HCT116 (cell line): Measurements from ENCODE around the gene PLA2G5. TPM values are rescaled to one million over a fixed set of nuclear protein-coding genes. Genes with fewer than 3 reads are reported as not detected.

Experiments
- ATAC-seq: fragments of 200-7000 bp; cut with Tn5 transposase; 2 replicates; pipeline ENCODE4 v1.9.1; 2020; ENCODE audit warnings: mild to moderate bottlenecking, moderate library complexity
- BruUV-seq: library from RNA; stranded (reverse); fragments of 400-500 nt; replicated peaks from 2 replicates; lab custom pipeline; 2021; lab: Mats Ljungman, UMichigan
- CTCF ChIA-PET: fragments of 300-600 bp; sonication (Branson Sonifier 250); formaldehyde crosslinking; loops from one replicate; lab custom pipeline; 2021; ENCODE audit warnings: antibody characterized with exemption; lab: Charles Lee
- POLR2A ChIA-PET: fragments of 300-600, 350-600 bp; sonication (Branson Sonifier 250); formaldehyde crosslinking; loops from one replicate; lab custom pipeline; 2021; ENCODE audit warnings: antibody characterized with exemption; lab: Charles Lee
- RAD21 ChIA-PET, 2 experiments: fragments of 300-600 bp; sonication (Branson Sonifier 250); formaldehyde crosslinking; loops; one replicate each; lab custom pipeline; 2023; ENCODE audit warnings: low total read pairs in 2 of 2; ENCODE audit not compliant: uncharacterized antibody in 2 of 2, unreplicated experiment in 2 of 2, low non-redundant PET in 1 of 2; lab: Charles Lee
- DNase-seq: peaks from one replicate; pipeline ENCODE4 v3.0.0-alpha.2; 2010; ENCODE audit warnings: low read depth, low spot score
- H2AFZ ChIP-seq: fragments of 200-600 bp; shearing (Covaris generic), sonication (generic); 2 replicates; pipeline ENCODE4 v1.6.1; 2017; ENCODE audit warnings: low read depth, mixed run types, mixed read lengths, antibody characterized with exemption, low read length; ENCODE audit not compliant: poor library complexity, severe bottlenecking
- H3K27ac ChIP-seq: 2 replicates; pipeline ENCODE4 v1.5.1; 2012; ENCODE audit warnings: low read depth, low read length
- H3K27me3 ChIP-seq: fragments of 200-600 bp; sonication (generic); 2 replicates; pipeline ENCODE4 v1.6.1; 2016; ENCODE audit warnings: mixed run types, low read length, mixed read lengths; ENCODE audit not compliant: insufficient read depth
- H3K36me3 ChIP-seq, 2 experiments: fragments of 200-500 bp in 1 of 2; fragments of 200-600 bp in 1 of 2; sonication (Bioruptor generic) in 1 of 2; sonication (generic) in 1 of 2; 2 replicates each; pipeline versions ENCODE4 v1.5.1 to v1.6.1; 2014 to 2016; ENCODE audit warnings: low read length in 2 of 2, inconsistent platforms in 1 of 2, mixed read lengths in 1 of 2, mixed run types in 1 of 2; ENCODE audit not compliant: insufficient read depth in 2 of 2, control insufficient read depth in 1 of 2
- H3K4me1 ChIP-seq, 2 experiments: fragments of 200-600 bp in 1 of 2; sonication (generic) in 1 of 2; 2 replicates each; pipeline versions ENCODE4 v1.5.1 to v1.6.1; 2012 to 2017; ENCODE audit warnings: low read length in 2 of 2, inconsistent platforms in 1 of 2, mild to moderate bottlenecking in 1 of 2, mixed read lengths in 1 of 2, mixed run types in 1 of 2, moderate library complexity in 1 of 2; ENCODE audit not compliant: insufficient read depth in 2 of 2, control insufficient read depth in 1 of 2
- H3K4me2 ChIP-seq: fragments of 200-600 bp; sonication (generic); 2 replicates; pipeline ENCODE4 v1.6.1; 2017; ENCODE audit warnings: mixed run types, low read length, mixed read lengths
- H3K4me3 ChIP-seq, 2 experiments: fragments of 200-600 bp in 1 of 2; sonication (generic) in 1 of 2; replicated peaks in 1 of 2; 2 replicates each; pipeline ENCODE4 v1.5.1; 2011 to 2016; ENCODE audit warnings: low read length in 2 of 2, control low read depth in 1 of 2, low read depth in 1 of 2, mild to moderate bottlenecking in 1 of 2, mixed read lengths in 1 of 2, mixed run types in 1 of 2
- H3K79me2 ChIP-seq: fragments of 200-600 bp; sonication (generic); 2 replicates; pipeline ENCODE4 v1.6.1; 2017; ENCODE audit warnings: mild to moderate bottlenecking, mixed run types, low read length, moderate library complexity, mixed read lengths; ENCODE audit not compliant: insufficient read depth
- H3K9ac ChIP-seq: fragments of 200-600 bp; sonication (generic); 2 replicates; pipeline ENCODE4 v1.6.1; 2016; ENCODE audit warnings: low read length, mixed read lengths
- H3K9me2 ChIP-seq: fragments of 200-600 bp; sonication (generic), shearing (Covaris generic); 2 replicates; pipeline ENCODE4 v1.6.1; 2017; ENCODE audit warnings: mixed run types, mild to moderate bottlenecking, moderate library complexity; ENCODE audit not compliant: insufficient read depth
- H3K9me3 ChIP-seq, 2 experiments: fragments of 200-500 bp in 1 of 2; fragments of 200-600 bp in 1 of 2; sonication (Bioruptor generic) in 1 of 2; sonication (generic) in 1 of 2; 2 replicates each; pipeline ENCODE4 v1.6.1; 2014 to 2017; ENCODE audit warnings: low read length in 2 of 2, mixed read lengths in 2 of 2, inconsistent platforms in 1 of 2, low read depth in 1 of 2, mild to moderate bottlenecking in 1 of 2, mixed run types in 1 of 2, moderate library complexity in 1 of 2; ENCODE audit not compliant: control insufficient read depth in 1 of 2, insufficient read depth in 1 of 2
- H4K20me1 ChIP-seq: fragments of 200-600 bp; sonication (generic), shearing (Covaris generic); 2 replicates; pipeline ENCODE4 v1.6.1; 2017; ENCODE audit warnings: mixed run types, mild to moderate bottlenecking, moderate library complexity; ENCODE audit not compliant: insufficient read depth
- CBX3 ChIP-seq: IDR thresholded peaks from 2 replicates; pipeline ENCODE4 v1.6.1; 2012; ENCODE audit warnings: low read depth
- CEBPB ChIP-seq: IDR thresholded peaks from 2 replicates; pipeline ENCODE4 v1.6.1; 2012; ENCODE audit warnings: low read depth
- EZH2 ChIP-seq: fragments of 200-600 bp; sonication (generic); IDR thresholded peaks from 2 replicates; pipeline ENCODE4 v1.6.1; 2017; ENCODE audit warnings: antibody characterized with exemption, mixed run types
- EZH2phosphoT487 ChIP-seq: fragments of 200-600 bp; IDR thresholded peaks from 2 replicates; pipeline ENCODE4 v1.6.1; 2018; ENCODE audit warnings: antibody characterized with exemption, borderline replicate concordance
- FOSL1 ChIP-seq: IDR thresholded peaks from 2 replicates; pipeline ENCODE4 v1.6.1; 2012; ENCODE audit warnings: low read depth
- JUND ChIP-seq: IDR thresholded peaks from 2 replicates; pipeline ENCODE4 v1.6.1; 2012
- MAX ChIP-seq: IDR thresholded peaks from 2 replicates; pipeline ENCODE4 v1.6.1; 2012
- POLR2A ChIP-seq: IDR thresholded peaks from 2 replicates; pipeline ENCODE4 v1.7.0; 2011; ENCODE audit warnings: borderline replicate concordance; ENCODE audit not compliant: insufficient read depth, insufficient read length; ENCODE audit errors: extremely low read depth
- POLR2AphosphoS5 ChIP-seq: IDR thresholded peaks from 2 replicates; pipeline ENCODE4 v1.6.1; 2011; ENCODE audit warnings: mild to moderate bottlenecking, low read depth, low read length, moderate library complexity
- RAD21 ChIP-seq: IDR thresholded peaks from 2 replicates; pipeline ENCODE4 v1.6.1; 2012; ENCODE audit warnings: low read depth, mild to moderate bottlenecking
- REST ChIP-seq: IDR thresholded peaks from 2 replicates; pipeline ENCODE4 v1.6.1; 2012; ENCODE audit warnings: low read depth
- SRF ChIP-seq: IDR thresholded peaks from 2 replicates; pipeline ENCODE4 v1.6.1; 2012; ENCODE audit warnings: low read depth
- YY1 ChIP-seq: IDR thresholded peaks from 2 replicates; pipeline ENCODE4 v1.6.1; 2011; ENCODE audit warnings: low read length, low read depth, moderate library complexity, mild to moderate bottlenecking; ENCODE audit not compliant: insufficient replicate concordance; ENCODE audit errors: extremely low read depth
- ZNF274 ChIP-seq: fragments of 200-500 bp; sonication (Bioruptor generic); IDR thresholded peaks from 2 replicates; pipeline ENCODE4 v1.6.1; 2014; ENCODE audit warnings: mild to moderate bottlenecking, low read depth, low read length, inconsistent platforms
- intact Hi-C: fragments of 100-400 bp; cut with micrococcal nuclease; formaldehyde crosslinking; loops from 2 replicates; pipeline ENCODE4 v1.10.0; 2022
- total RNA-seq: library from RNA; stranded (reverse); gene quantifications from one replicate; pipeline ENCODE4 v1.2.1, GENCODE V29; 2021; ENCODE audit not compliant: unreplicated experiment
- TF ChIP-seq, protein P1 (sequence below): IDR thresholded peaks from 2 replicates; pipeline ENCODE4 v1.6.1; 2012
- TF ChIP-seq, protein P2 (sequence below), 3 experiments: fragments of 200-600 bp in 1 of 3; sonication (generic) in 1 of 3; IDR thresholded peaks in 2 of 3; conservative IDR thresholded peaks in 1 of 3; 2 replicates each; pipeline ENCODE4 v1.5.1; 2012 to 2017; ENCODE audit warnings: low read depth in 2 of 3, low read length in 2 of 3, antibody characterized with exemption in 1 of 3, borderline replicate concordance in 1 of 3, control low read depth in 1 of 3, mild to moderate bottlenecking in 1 of 3, mixed read lengths in 1 of 3, mixed run types in 1 of 3, moderate library complexity in 1 of 3; ENCODE audit not compliant: insufficient read depth in 1 of 3

PLA2G5 gene
- total RNA-seq, 1 experiment from 2014 or later, result not detected

- no peaks in the 10 kb centered on the region for H4K20me1 ChIP-seq
- ChIA-PET POLR2A (no interaction called here), CTCF (no interaction called here), RAD21 (no interaction called here)
- H3K79me2 ChIP-seq, result no peaks in the 10 kb centered on the region
- H3K4me2 ChIP-seq, result no peak overlapping the region
- H3K27me3 ChIP-seq, result no peaks in the 10 kb centered on the region
- BruUV-seq, result no TSS peak
- no peak overlapping the region for H3K27ac ChIP-seq
- H3K9me3 ChIP-seq, result no peaks in the 10 kb centered on the region
- no peak for ATAC-seq
- intact Hi-C loops, result no loop called here
- H3K36me3 ChIP-seq, result no peaks in the 10 kb centered on the region
- no peak for DNase-seq
- H3K9ac ChIP-seq, result no peak overlapping the region
- no peak overlapping the region for H3K4me3 ChIP-seq
- no peaks in the 10 kb centered on the region for H3K9me2 ChIP-seq
- no peak overlapping the region for H2AFZ ChIP-seq
- TF ChIP-seq, protein P1, sequence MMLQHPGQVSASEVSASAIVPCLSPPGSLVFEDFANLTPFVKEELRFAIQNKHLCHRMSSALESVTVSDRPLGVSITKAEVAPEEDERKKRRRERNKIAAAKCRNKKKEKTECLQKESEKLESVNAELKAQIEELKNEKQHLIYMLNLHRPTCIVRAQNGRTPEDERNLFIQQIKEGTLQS, result no peak
- TF ChIP-seq, protein P2, sequence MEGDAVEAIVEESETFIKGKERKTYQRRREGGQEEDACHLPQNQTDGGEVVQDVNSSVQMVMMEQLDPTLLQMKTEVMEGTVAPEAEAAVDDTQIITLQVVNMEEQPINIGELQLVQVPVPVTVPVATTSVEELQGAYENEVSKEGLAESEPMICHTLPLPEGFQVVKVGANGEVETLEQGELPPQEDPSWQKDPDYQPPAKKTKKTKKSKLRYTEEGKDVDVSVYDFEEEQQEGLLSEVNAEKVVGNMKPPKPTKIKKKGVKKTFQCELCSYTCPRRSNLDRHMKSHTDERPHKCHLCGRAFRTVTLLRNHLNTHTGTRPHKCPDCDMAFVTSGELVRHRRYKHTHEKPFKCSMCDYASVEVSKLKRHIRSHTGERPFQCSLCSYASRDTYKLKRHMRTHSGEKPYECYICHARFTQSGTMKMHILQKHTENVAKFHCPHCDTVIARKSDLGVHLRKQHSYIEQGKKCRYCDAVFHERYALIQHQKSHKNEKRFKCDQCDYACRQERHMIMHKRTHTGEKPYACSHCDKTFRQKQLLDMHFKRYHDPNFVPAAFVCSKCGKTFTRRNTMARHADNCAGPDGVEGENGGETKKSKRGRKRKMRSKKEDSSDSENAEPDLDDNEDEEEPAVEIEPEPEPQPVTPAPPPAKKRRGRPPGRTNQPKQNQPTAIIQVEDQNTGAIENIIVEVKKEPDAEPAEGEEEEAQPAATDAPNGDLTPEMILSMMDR (IDR thresholded peaks at IDR 0.05 in 2 of 3, conservative IDR thresholded peaks at IDR 0.05 in 1 of 3; ENCODE audit: borderline replicate concordance in 1 of 3, insufficient read depth in 1 of 3, low read depth in 2 of 3, low read length in 2 of 3), result no peak
- no peak for TF ChIP-seq POLR2A
- TF ChIP-seq CBX3, result no peak
- no peak for TF ChIP-seq EZH2phosphoT487
- TF ChIP-seq SRF, result no peak
- no peak for TF ChIP-seq CEBPB
- no peak for TF ChIP-seq FOSL1
- TF ChIP-seq ZNF274, result no peak
- no peak for TF ChIP-seq REST
- no peak for TF ChIP-seq MAX
- TF ChIP-seq RAD21, result no peak
- no peak for TF ChIP-seq POLR2AphosphoS5
- no peak for TF ChIP-seq YY1
- no peak for TF ChIP-seq EZH2
- no peak for TF ChIP-seq JUND
- peaks cover 4 to 11% of the 10 kb centered on the region in 2 experiments; a peak in 3 of 4 replicates for H3K4me1 ChIP-seq
Measured at GRCh38 chr1:20141466-20141865, 71.5 kb downstream of the PLA2G5 start.
